Chondrocyte (in vitro differentiated cells): ENCODE measurements around the gene TRAK2. TPM values are rescaled to one million over a fixed set of nuclear protein-coding genes. Genes with fewer than 3 reads are reported as not detected.

Source experiments
- DNase-seq: peaks from one replicate; pipeline ENCODE4 v3.0.0; 2021; ENCODE audit warnings: mixed read lengths, low spot score
- H3K27ac Mint-ChIP-seq: one replicate; pipeline ENCODE4 v1.8.0; 2021; ENCODE audit warnings: mild to moderate bottlenecking, moderate library complexity, mixed read lengths; ENCODE audit not compliant: unreplicated experiment
- H3K27me3 Mint-ChIP-seq: 2 replicates; pipeline ENCODE4 v1.8.0; 2021; ENCODE audit warnings: low read depth, mixed read lengths
- H3K36me3 Mint-ChIP-seq: 2 replicates; pipeline ENCODE4 v1.8.0; 2021; ENCODE audit warnings: low read depth, mixed read lengths
- H3K4me1 Mint-ChIP-seq: 2 replicates; pipeline ENCODE4 v1.8.0; 2021; ENCODE audit warnings: low read depth, mild to moderate bottlenecking, mixed read lengths
- H3K4me3 Mint-ChIP-seq: one replicate; pipeline ENCODE4 v1.8.0; 2021; ENCODE audit warnings: mild to moderate bottlenecking, moderate library complexity, mixed read lengths; ENCODE audit not compliant: unreplicated experiment
- H3K9me3 Mint-ChIP-seq: 2 replicates; pipeline ENCODE4 v1.8.0; 2021; ENCODE audit warnings: low read depth, mixed read lengths
- CTCF ChIP-seq: fragments of 200-600 bp; sonication (generic); IDR thresholded peaks from 2 replicates; pipeline ENCODE4 v1.5.0; 2021; ENCODE audit warnings: antibody characterized with exemption, mild to moderate bottlenecking, moderate library complexity
- total RNA-seq: library from RNA; stranded (reverse); gene quantifications from 3 replicates; pipeline ENCODE4 v1.2.1, GENCODE V29; 2021

TRAK2 gene
- total RNA-seq, 1 donor from 2014 or later, result 48.4 TPM

- no peak for DNase-seq
- Mint-ChIP-seq H3K27ac (no peak overlapping the region), H3K4me3 (no peak overlapping the region), H3K9me3 (peaks cover 5% of the 10 kb centered on the region), H3K36me3 (peaks cover 26% of the 10 kb centered on the region), H3K4me1 (no peaks in the 10 kb centered on the region), H3K27me3 (no peaks in the 10 kb centered on the region)
- no peak for TF ChIP-seq CTCF
These were observed 106.4 kb downstream of the TRAK2 start for GRCh38 chr2:201344663-201345366.

- peaks cover 13% of the 10 kb centered on the region for H3K9me3 Mint-ChIP-seq
- DNase-seq, result no peak
- no peak overlapping the region for H3K27ac Mint-ChIP-seq
- peaks cover 30% of the 10 kb centered on the region for H3K36me3 Mint-ChIP-seq
- no peaks in the 10 kb centered on the region for H3K4me1 Mint-ChIP-seq
- no peaks in the 10 kb centered on the region for H3K27me3 Mint-ChIP-seq
- no peak overlapping the region for H3K4me3 Mint-ChIP-seq
- no peak for TF ChIP-seq CTCF
These were observed 107.7 kb downstream of the TRAK2 start for GRCh38 chr2:201343559-201343958.

GRCh38 chr2:201342923-201343322 lies 108.3 kb downstream of the TRAK2 start:
- Mint-ChIP-seq H3K4me1 (no peaks in the 10 kb centered on the region), H3K4me3 (no peak overlapping the region), H3K36me3 (peaks cover 33% of the 10 kb centered on the region), H3K27ac (no peak overlapping the region), H3K27me3 (no peaks in the 10 kb centered on the region), H3K9me3 (peaks cover 20% of the 10 kb centered on the region)
- no peak for DNase-seq
- no peak for TF ChIP-seq CTCF

- no peak for DNase-seq
- Mint-ChIP-seq H3K9me3 (peaks cover 34% of the 10 kb centered on the region), H3K27ac (no peak overlapping the region), H3K4me3 (no peak overlapping the region), H3K4me1 (no peaks in the 10 kb centered on the region), H3K27me3 (no peaks in the 10 kb centered on the region), H3K36me3 (peaks cover 21% of the 10 kb centered on the region)
- TF ChIP-seq CTCF, result no peak
These were observed 121.8 kb downstream of the TRAK2 start for GRCh38 chr2:201329409-201329808.

GRCh38 chr2:201327678-201328077 lies 123.6 kb downstream of the TRAK2 start:
- Mint-ChIP-seq H3K9me3 (peaks cover 44% of the 10 kb centered on the region), H3K36me3 (peaks cover 29% of the 10 kb centered on the region), H3K4me1 (no peaks in the 10 kb centered on the region), H3K4me3 (no peak overlapping the region), H3K27me3 (no peaks in the 10 kb centered on the region), H3K27ac (no peak overlapping the region)
- no peak for TF ChIP-seq CTCF
- DNase-seq, result no peak

Other genes starting within 250 kb of the TRAK2 start
- 3.0 to 7.6 TPM (median 4.0 TPM) in 3 replicates for gene CASP8, start 190.9 kb downstream of the TRAK2 start, total RNA-seq
- 1.4 to 2.1 TPM (median 1.5 TPM) in 3 replicates for gene FLACC1, start 94.1 kb downstream of the TRAK2 start, total RNA-seq
- 13.0 to 18.6 TPM (median 13.7 TPM) in 3 replicates for gene STRADB, start 282 bp upstream of the TRAK2 start, total RNA-seq
- gene TMEM237, start 192.0 kb upstream of the TRAK2 start, total RNA-seq, result 28.1 to 53.3 TPM (median 29.7 TPM) in 3 replicates
- gene MPP4, start 247.2 kb upstream of the TRAK2 start, total RNA-seq, result 0.26 to 0.56 TPM (median 0.37 TPM) in 3 replicates